Mesothelial cell of epicardium (in vitro differentiated cells): Measurements from ENCODE around the gene OR51I2. TPM values are rescaled to one million over a fixed set of nuclear protein-coding genes. Genes with fewer than 3 reads are reported as not detected.

Experiments
- DNase-seq, 2 experiments: peaks; one replicate each; pipeline ENCODE4 v3.0.0; 2021; ENCODE audit warnings: low spot score in 2 of 2; ENCODE audit not compliant: unreplicated experiment in 2 of 2
- H3K27ac Mint-ChIP-seq: 2 replicates; pipeline ENCODE4 v1.8.0; 2021; ENCODE audit warnings: mixed read lengths
- H3K27me3 Mint-ChIP-seq: 2 replicates; pipeline ENCODE4 v1.8.0; 2021; ENCODE audit warnings: low read depth, mixed read lengths
- H3K36me3 Mint-ChIP-seq: 2 replicates; pipeline ENCODE4 v1.8.0; 2021; ENCODE audit warnings: mixed read lengths
- H3K4me1 Mint-ChIP-seq: 2 replicates; pipeline ENCODE4 v1.8.0; 2021; ENCODE audit warnings: mixed read lengths
- H3K4me3 Mint-ChIP-seq: 2 replicates; pipeline ENCODE4 v1.8.0; 2021; ENCODE audit warnings: mild to moderate bottlenecking, moderate library complexity, mixed read lengths
- H3K9me3 Mint-ChIP-seq: 2 replicates; pipeline ENCODE4 v1.8.0; 2021; ENCODE audit warnings: mixed read lengths
- CTCF ChIP-seq: fragments of 200-600 bp; sonication (generic); IDR thresholded peaks from one replicate; pipeline ENCODE4 v1.5.0; 2021; ENCODE audit warnings: antibody characterized with exemption; ENCODE audit not compliant: unreplicated experiment
- total RNA-seq: library from RNA; stranded (reverse); gene quantifications from 3 replicates; pipeline ENCODE4 v1.2.1, GENCODE V29; 2021

The OR51I2 gene
- total RNA-seq, 1 donor from 2014 or later, result not detected

GRCh38 chr11:5489576-5490357 is 40.6 kb downstream of the OR51I2 start:
- no peak for DNase-seq
- Mint-ChIP-seq H3K9me3 (no peaks in the 10 kb centered on the region), H3K4me3 (no peak overlapping the region), H3K36me3 (no peaks in the 10 kb centered on the region), H3K27me3 (peaks cover 11% of the 10 kb centered on the region), H3K27ac (no peak overlapping the region), H3K4me1 (no peaks in the 10 kb centered on the region)
- TF ChIP-seq CTCF, result no peak

- DNase-seq, result no peak
- H3K9me3 Mint-ChIP-seq, result no peaks in the 10 kb centered on the region
- H3K4me1 Mint-ChIP-seq, result no peaks in the 10 kb centered on the region
- H3K4me3 Mint-ChIP-seq, result no peak overlapping the region
- no peak overlapping the region for H3K27ac Mint-ChIP-seq
- peaks cover 10% of the 10 kb centered on the region for H3K27me3 Mint-ChIP-seq
- TF ChIP-seq CTCF, result no peak
- H3K36me3 Mint-ChIP-seq, result no peaks in the 10 kb centered on the region
Observed at GRCh38 chr11:5499671-5500070, 50.5 kb downstream of the OR51I2 start.

- Mint-ChIP-seq H3K9me3 (no peaks in the 10 kb centered on the region), H3K4me1 (no peaks in the 10 kb centered on the region), H3K36me3 (no peaks in the 10 kb centered on the region), H3K4me3 (no peak overlapping the region), H3K27me3 (peaks cover 10% of the 10 kb centered on the region), H3K27ac (no peak overlapping the region)
- TF ChIP-seq CTCF, result no peak
- no peak for DNase-seq
Observed at GRCh38 chr11:5500393-5500801, 51.3 kb downstream of the OR51I2 start.

- TF ChIP-seq CTCF, result no peak
- no peak overlapping the region for H3K4me3 Mint-ChIP-seq
Observed at GRCh38 chr11:5504403-5504921, 55.3 kb downstream of the OR51I2 start.

GRCh38 chr11:5505363-5506048 is 56.4 kb downstream of the OR51I2 start:
- TF ChIP-seq CTCF, result no peak
- Mint-ChIP-seq H3K4me3 (no peak overlapping the region), H3K27ac (no peak overlapping the region), H3K9me3 (no peaks in the 10 kb centered on the region), H3K4me1 (no peaks in the 10 kb centered on the region), H3K36me3 (no peaks in the 10 kb centered on the region), H3K27me3 (peaks cover 9% of the 10 kb centered on the region)
- DNase-seq, result no peak

More at GRCh38 chr11:5504403-5504921, 55.3 kb downstream of the OR51I2 start:
- no peak for DNase-seq
- Mint-ChIP-seq H3K4me1 (no peaks in the 10 kb centered on the region), H3K36me3 (no peaks in the 10 kb centered on the region), H3K27me3 (peaks cover 7% of the 10 kb centered on the region), H3K9me3 (no peaks in the 10 kb centered on the region), H3K27ac (no peak overlapping the region)

Other genes with a start within 250 kb of the OR51I2 start
- gene OR51V1, start 248.6 kb upstream of the OR51I2 start, total RNA-seq, result not detected in 3 replicates
- not detected in 3 replicates for gene HBB, start 222.3 kb upstream of the OR51I2 start, total RNA-seq
- gene HBD, start 214.8 kb upstream of the OR51I2 start, total RNA-seq, result 1.9 to 3.0 TPM (median 2.6 TPM) in 3 replicates
- not detected in 3 replicates for gene HBG1, start 199.5 kb upstream of the OR51I2 start, total RNA-seq
- gene HBG2, start 194.5 kb upstream of the OR51I2 start, total RNA-seq, result 0.38 to 0.54 TPM in 2 of 3 replicates, not detected in the other
- 0.29 to 0.41 TPM (median 0.34 TPM) in 3 replicates for gene HBE1, start 179.4 kb upstream of the OR51I2 start, total RNA-seq
- gene OR51B4, start 147.4 kb upstream of the OR51I2 start, total RNA-seq, result 0.25 to 0.65 TPM (median 0.47 TPM) in 3 replicates
- gene OR51B2, start 125.0 kb upstream of the OR51I2 start, total RNA-seq, result 0.41 to 0.56 TPM in 2 of 3 replicates, not detected in the other
- 0.89 to 1.2 TPM (median 1.1 TPM) in 3 replicates for gene OR51B5, start 105.8 kb upstream of the OR51I2 start, total RNA-seq
- not detected in 3 replicates for gene OR51B6, start 97.8 kb upstream of the OR51I2 start, total RNA-seq
- gene OR51M1, start 65.5 kb upstream of the OR51I2 start, total RNA-seq, result not detected in 3 replicates
- gene OR51Q1, start 27.2 kb upstream of the OR51I2 start, total RNA-seq, result not detected in 3 replicates
- 0.50 to 0.93 TPM (median 0.63 TPM) in 3 replicates for gene OR51I1, start 7.8 kb upstream of the OR51I2 start, total RNA-seq
- gene OR52D1, start 39.4 kb downstream of the OR51I2 start, total RNA-seq, result not detected in 3 replicates
- 0.63 to 1.2 TPM (median 0.71 TPM) in 3 replicates for gene UBQLN3, start 60.6 kb downstream of the OR51I2 start, total RNA-seq
- gene UBQLNL, start 67.4 kb downstream of the OR51I2 start, total RNA-seq, result 1.9 to 2.1 TPM (median 2.0 TPM) in 3 replicates
- gene OR52H1, start 99.2 kb downstream of the OR51I2 start, total RNA-seq, result 0.73 to 1.6 TPM (median 1.3 TPM) in 3 replicates
- not detected in 3 replicates for gene OR52B6, start 131.6 kb downstream of the OR51I2 start, total RNA-seq
- gene TRIM6, start 147.3 kb downstream of the OR51I2 start, total RNA-seq, result 13.4 to 14.6 TPM (median 14.0 TPM) in 3 replicates
- gene TRIM34, start 175.7 kb downstream of the OR51I2 start, total RNA-seq, result 5.0 to 7.1 TPM (median 5.1 TPM) in 3 replicates
- 67.0 to 74.0 TPM (median 68.5 TPM) in 3 replicates for gene TRIM5, start 235.8 kb downstream of the OR51I2 start, total RNA-seq
- 45.8 to 52.1 TPM (median 50.9 TPM) in 3 replicates for gene TRIM22, start 240.5 kb downstream of the OR51I2 start, total RNA-seq